Choroid plexus epithelial cell (primary cell): ENCODE measurements around the gene TSPAN7.

Experiments
- DNase-seq: peaks from one replicate; pipeline ENCODE4 v3.0.0-alpha.2; 2010; ENCODE audit warnings: low read depth
- H3K4me3 ChIP-seq: 2 replicates; pipeline ENCODE4 v1.5.1; 2011; ENCODE audit warnings: low read depth, mild to moderate bottlenecking, control low read depth, low read length, moderate library complexity
- CTCF ChIP-seq: conservative IDR thresholded peaks from 2 replicates; pipeline ENCODE4 v1.5.1; 2011; ENCODE audit warnings: low read depth, mild to moderate bottlenecking, control low read depth, inconsistent platforms, low read length, moderate library complexity

The TSPAN7 gene

GRCh38 chrX:38607976-38608375 lies 46.6 kb downstream of the TSPAN7 start:
- no peak for DNase-seq
- no peak for TF ChIP-seq CTCF
- no peak overlapping the region for H3K4me3 ChIP-seq

- TF ChIP-seq CTCF = no peak
- no peak for DNase-seq
These were observed 49.5 kb downstream of the TSPAN7 start for GRCh38 chrX:38610849-38611248.

GRCh38 chrX:38612281-38612680 lies 50.9 kb downstream of the TSPAN7 start:
- TF ChIP-seq CTCF = no peak
- no peak for DNase-seq
- H3K4me3 ChIP-seq = no peak overlapping the region

More at GRCh38 chrX:38610849-38611248, 49.5 kb downstream of the TSPAN7 start:
- no peak overlapping the region for H3K4me3 ChIP-seq

GRCh38 chrX:38614485-38614884 lies 53.1 kb downstream of the TSPAN7 start:
- no peak for TF ChIP-seq CTCF

GRCh38 chrX:38616904-38617303 lies 55.6 kb downstream of the TSPAN7 start:
- DNase-seq = no peak
- no peak for TF ChIP-seq CTCF
- no peak overlapping the region for H3K4me3 ChIP-seq

More at GRCh38 chrX:38614485-38614884, 53.1 kb downstream of the TSPAN7 start:
- no peak overlapping the region for H3K4me3 ChIP-seq
- no peak for DNase-seq

- TF ChIP-seq CTCF = no peak
- no peak for DNase-seq
These were observed 56.8 kb downstream of the TSPAN7 start for GRCh38 chrX:38618180-38618579.

GRCh38 chrX:38620623-38621022 lies 59.3 kb downstream of the TSPAN7 start:
- no peak for TF ChIP-seq CTCF

More at GRCh38 chrX:38618180-38618579, 56.8 kb downstream of the TSPAN7 start:
- no peak overlapping the region for H3K4me3 ChIP-seq

More at GRCh38 chrX:38620623-38621022, 59.3 kb downstream of the TSPAN7 start:
- DNase-seq = no peak
- no peak overlapping the region for H3K4me3 ChIP-seq
